Stimulated activated CD4-positive, alpha-beta T cell treated with anti-CD3 and anti-CD28 coated beads, Interleukin-1b, Interleukin-23, amount 100 ng/mL, for 4 hours (primary cell): ENCODE measurements around the gene GJB2.
A peak's percentile ranks its signal among the peaks of the same experiment; 100 is the strongest.

ENCODE experiments used
- DNase-seq, 2 donors: peaks; one replicate each; pipeline ENCODE4 v3.0.0-alpha.2; 2020; ENCODE audit warnings: low read depth in 2 of 2

GJB2 gene

DNA sequence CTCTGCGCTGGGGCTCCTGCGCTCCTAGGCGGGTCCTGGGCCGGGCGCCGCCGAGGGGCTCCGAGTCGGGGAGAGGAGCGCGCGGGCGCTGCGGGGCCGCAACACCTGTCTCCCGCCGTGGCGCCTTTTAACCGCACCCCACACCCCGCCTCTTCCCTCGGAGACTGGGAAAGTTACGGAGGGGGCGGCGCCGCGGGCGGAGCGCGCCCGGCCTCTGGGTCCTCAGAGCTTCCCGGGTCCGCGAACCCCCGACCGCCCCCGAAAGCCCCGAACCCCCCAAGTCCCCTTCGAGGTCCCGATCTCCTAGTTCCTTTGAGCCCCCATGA, at the start of gene GJB2:
TSS of gene GJB2 (minus strand) at position 103 of the 326 bp plus-strand sequence. CDS start 3,357 bp downstream, outside the sequence.
- DNase-seq = no peak

DNA sequence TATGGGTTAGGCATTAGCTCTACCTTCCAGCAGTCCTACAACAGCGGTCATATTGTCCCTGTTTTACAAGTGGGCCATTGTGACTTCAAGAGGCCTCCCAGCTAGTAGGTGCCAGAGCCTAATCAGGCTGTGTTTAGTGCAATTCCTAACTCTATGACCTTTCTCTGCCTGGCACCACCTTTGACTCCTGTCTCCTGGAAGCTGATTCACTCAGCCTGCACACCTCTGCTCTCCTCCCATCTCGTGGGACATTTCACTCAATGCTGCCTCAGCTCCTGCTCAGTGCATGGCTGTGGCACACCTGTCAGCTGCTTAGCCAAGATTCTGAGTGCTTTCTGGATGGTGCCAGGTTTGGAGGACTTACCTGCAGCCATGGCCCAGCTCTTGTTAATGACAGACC, 48.9 kb upstream of the GJB2 start:
- no peak for DNase-seq

DNA sequence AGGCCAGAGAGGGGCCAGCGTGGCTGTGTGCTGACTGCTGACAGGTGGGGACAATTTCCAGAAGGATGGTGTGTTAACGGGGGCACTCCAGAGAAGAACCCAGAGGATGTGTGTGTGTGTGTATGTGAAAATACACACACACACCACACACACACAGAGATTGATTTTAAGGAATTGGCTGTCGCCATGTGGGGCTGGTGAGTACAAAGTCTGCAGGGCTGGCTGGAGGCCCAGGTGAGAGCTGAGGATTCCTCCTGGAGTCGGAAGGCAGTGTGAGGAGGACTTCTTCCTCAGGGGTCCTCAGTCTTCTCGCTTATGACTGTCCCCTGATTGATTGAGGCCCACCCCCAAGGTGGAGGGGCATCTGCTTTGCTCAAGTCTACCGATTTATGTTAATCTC, 47.0 kb upstream of the GJB2 start:
- DNase-seq = no peak

DNA sequence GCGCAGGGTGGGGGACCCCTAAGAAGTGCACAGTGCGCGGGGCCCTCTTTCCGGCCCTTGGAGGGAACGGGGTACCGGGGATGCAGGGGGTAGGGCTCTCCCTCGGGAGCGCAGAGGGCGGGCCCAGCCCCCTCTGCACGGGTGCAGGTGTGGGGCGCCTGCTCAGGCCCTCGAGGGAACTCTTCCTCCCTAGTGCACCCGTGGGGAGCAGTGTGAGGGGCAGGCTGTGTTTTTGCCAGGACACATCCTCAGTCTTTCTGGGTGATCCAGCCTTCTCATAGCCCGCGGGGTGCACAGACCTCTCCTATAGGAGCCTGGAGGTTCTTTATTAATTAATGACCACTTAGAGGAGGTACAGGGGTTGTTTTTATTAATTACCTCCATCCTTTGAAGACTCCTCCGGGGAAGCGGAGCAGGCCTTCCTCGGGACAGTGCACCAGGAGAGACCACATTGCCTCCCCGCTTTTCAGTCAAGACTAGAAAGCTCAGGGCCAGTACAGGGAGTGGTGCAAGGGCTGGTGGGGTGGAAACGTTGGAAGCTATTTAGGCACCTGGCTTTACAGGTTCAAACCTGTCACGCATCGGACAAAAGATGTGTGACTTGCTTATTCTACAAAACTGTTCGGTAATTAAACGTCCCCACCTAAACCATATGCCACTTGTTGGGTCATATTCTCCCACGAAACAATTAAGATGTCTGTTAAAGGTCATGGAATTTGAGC, 40.0 kb upstream of the GJB2 start:
- DNase-seq = no peak

GRCh38 chr13:20231839-20232555, 39.3 kb upstream of the GJB2 start, which contains the start of gene GJB6:
TSS of gene GJB6 (minus strand) at chr13:20232319. CDS start at chr13:20223480, 8,839 bp downstream.
- peak; percentile 23 to 28 for DNase-seq

DNA sequence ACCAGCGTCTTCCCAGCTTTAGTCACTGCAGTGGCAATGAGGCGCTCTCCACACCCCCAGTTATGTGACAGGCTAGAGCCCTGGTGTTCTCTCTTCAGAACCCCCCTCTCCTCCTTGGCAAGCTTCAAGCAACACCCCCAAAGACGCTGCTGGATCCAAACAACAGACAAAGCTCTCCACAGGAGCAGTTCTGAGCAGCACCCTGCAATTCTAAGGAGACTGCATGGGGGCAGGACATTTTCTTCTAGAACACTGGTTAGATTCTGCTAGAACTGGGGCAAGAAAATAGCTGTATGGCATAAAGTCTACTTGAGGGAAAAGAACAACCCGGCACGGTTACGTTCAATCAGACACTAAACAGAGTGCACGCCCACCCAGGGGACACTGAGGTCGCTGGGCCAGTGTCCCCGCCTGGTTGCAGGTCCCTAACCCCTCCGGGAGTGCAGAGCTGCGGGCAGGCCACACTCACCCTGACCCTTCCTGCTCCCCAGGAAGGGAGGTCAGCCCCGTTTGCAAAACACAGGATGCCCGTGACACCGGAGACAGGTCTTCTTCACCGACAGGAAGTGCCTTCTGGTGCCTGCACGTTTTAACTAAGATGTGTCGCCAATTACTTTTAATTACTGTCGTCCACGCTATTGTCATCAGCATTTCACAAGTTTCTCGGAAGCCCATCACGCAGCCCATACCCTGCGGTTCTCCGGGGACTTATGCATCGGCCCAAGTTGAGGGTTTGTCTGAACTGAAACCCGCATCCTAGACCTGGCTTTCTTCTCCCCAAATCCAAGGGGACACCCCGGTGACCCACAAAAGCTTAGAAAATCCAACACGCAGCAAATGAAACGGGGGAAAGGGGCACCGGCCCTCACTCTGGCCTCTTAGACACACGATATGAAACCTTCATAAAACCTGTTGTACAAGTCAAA, 38.4 kb upstream of the GJB2 start:
- DNase-seq = no peak

DNA sequence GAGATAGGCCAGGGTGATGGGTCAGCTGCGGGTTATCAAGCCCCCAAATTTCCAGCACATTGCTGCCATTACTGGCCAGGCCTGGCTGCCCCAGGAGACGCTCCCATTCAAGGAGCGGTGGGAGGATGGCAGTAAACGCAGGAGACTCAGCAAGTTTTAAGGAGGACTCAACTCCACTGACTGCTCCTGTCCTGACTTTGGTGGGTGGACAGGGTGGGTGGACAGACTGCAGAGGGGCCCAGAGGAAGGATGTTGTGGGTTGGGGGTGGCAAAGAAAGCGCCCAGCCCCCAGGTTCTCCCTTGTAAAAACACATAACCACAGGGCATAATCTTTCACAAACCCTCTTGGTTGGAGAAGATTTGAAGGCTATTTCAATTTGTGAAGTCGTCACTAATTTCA, 35.0 kb upstream of the GJB2 start:
- DNase-seq = no peak

DNA sequence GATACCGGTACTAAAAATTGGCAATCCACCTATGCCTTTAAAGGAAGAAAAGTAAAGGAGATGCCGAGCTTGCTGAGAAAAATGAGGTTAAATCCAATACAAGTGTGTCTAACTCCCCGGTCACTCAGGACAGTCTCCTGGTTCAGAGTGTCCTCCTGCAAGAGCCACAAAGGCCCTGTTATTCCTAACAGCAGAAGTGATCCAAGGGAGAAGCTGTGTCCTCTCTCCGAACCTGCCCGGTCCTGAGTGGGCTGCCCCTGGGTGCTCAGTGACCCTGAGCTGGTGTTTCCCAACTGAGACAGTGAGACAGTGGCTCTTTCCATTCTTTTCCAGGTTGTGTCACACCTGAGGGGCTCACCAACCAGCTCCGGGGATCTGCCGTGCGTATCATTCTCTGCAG, 34.5 kb upstream of the GJB2 start:
- DNase-seq = no peak

DNA sequence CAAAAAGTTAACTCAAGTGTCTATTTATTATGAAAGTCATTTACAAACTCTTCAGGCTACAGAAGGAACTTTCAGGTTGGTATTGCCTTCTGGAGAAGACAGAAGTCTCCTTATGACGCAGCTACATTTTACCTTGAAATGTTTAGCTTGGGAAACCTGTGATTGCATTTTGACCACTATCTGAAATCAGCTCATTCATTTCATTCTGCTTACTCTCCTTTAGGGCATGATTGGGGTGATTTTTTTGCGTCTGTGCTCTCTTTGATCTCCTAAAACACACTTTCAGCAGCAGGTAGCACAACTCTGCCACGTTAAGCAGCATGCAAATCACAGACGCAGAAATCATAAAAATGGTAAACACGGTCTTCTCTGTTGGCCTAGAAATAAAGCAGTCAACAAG, 29.8 kb upstream of the GJB2 start:
- DNase-seq = no peak

DNA sequence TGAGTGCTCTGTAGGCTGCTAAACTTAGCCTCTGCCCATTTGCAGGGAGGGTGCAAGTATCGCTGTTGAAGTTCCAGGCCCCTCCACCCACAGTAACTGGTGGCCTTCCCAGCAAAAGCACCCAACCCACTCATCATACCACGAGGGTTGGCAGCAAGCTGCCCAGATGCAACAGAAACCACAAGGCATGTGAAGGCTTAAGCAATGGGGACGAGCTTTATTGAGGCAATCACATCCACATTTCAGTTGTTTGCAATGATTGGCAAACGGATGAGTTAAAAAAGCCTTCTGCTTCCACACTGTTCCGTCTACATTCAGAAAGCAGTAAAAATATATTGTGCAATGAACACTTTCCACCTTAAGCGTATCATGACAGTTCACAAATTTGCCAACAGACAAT, 29.0 kb upstream of the GJB2 start:
- no peak for DNase-seq

GRCh38 chr13:20219577-20219976, 26.8 kb upstream of the GJB2 start:
- DNase-seq = no peak

GRCh38 chr13:20217168-20217567, 24.4 kb upstream of the GJB2 start:
- no peak for DNase-seq

- DNase-seq = no peak
These were observed 17.2 kb upstream of the GJB2 start for GRCh38 chr13:20209948-20210347.

GRCh38 chr13:20206698-20207235, 14.0 kb upstream of the GJB2 start:
- no peak for DNase-seq

- DNase-seq = no peak
These were observed 13.4 kb upstream of the GJB2 start for GRCh38 chr13:20206065-20206697.

DNA sequence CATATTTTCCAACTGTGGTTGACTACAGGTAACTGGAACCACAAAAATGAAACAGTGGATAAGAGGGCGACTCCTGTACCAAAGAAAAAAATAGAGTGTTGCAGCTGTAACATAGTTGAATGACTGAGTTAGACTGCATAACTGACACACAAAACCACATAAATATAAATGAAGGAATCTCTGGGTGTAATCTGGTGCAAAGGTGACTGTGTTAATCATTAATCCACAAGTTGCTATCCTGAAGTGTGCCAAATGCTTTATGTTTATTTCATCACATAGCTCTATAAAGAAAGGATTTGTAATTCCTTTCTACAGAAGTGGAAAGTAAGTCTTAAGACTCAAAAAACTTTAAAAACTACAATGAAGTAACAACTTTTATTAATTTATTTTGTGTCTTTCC, 6.0 kb upstream of the GJB2 start:
- DNase-seq = no peak

GRCh38 chr13:20197361-20197834, 4.7 kb upstream of the GJB2 start:
- peak in 1 of 2 donors; percentile 30 for DNase-seq

DNA sequence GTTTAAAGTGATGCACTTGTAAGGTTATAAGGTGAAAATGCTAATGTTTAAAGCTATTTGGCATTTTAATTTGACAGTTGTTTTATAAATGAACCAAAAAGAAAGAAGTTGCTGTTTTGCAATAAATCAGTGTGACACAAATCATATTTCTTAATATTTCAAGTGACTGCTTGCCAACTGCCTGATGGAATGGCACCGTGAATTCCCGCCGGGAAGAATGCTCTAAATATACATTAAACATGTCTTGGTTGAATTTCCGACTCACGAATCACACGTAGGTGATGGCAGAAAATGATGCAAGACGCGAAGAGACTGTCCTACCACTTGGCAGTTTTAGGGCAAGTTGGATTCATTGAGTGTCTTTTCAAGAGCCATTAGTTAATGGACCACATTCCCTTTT, 3.1 kb upstream of the GJB2 start:
- no peak for DNase-seq

- DNase-seq = no peak
These were observed 1.3 kb upstream of the GJB2 start for GRCh38 chr13:20193907-20194631.

GRCh38 chr13:20193162-20193906, 596 bp upstream of the GJB2 start:
- no peak for DNase-seq
